Neuronal stem cell (in vitro differentiated cells): ENCODE data around the gene POU6F1.
A peak's percentile ranks its signal among the peaks of the same experiment; 100 is the strongest.

ENCODE experiments used
- DNase-seq: peaks from one replicate; pipeline ENCODE4 v3.0.0-alpha.2; 2013; ENCODE audit warnings: low spot score
- H2AFZ ChIP-seq: one replicate; pipeline ENCODE4 v1.6.1; 2013; ENCODE audit warnings: mild to moderate bottlenecking, low read length, inconsistent platforms
- H2AK5ac ChIP-seq: 2 replicates; pipeline ENCODE4 v1.6.1; 2013; ENCODE audit warnings: low read depth, mild to moderate bottlenecking, inconsistent platforms, low read length, moderate library complexity, mixed read lengths
- H2BK120ac ChIP-seq: 2 replicates; pipeline ENCODE4 v1.6.1; 2013; ENCODE audit warnings: low read depth, mild to moderate bottlenecking, inconsistent platforms, low read length, moderate library complexity, mixed read lengths
- H2BK12ac ChIP-seq: one replicate; pipeline ENCODE4 v1.6.1; 2013; ENCODE audit warnings: low read length, inconsistent platforms
- H2BK15ac ChIP-seq: 2 replicates; pipeline ENCODE4 v1.6.1; 2013; ENCODE audit warnings: mild to moderate bottlenecking, low read length, inconsistent platforms, mixed read lengths
- H2BK5ac ChIP-seq: one replicate; pipeline ENCODE4 v1.6.1; 2013; ENCODE audit warnings: inconsistent platforms, mild to moderate bottlenecking, low read length, moderate library complexity
- H3K14ac ChIP-seq: one replicate; pipeline ENCODE4 v1.6.1; 2013; ENCODE audit warnings: low read length, inconsistent platforms
- H3K18ac ChIP-seq: 2 replicates; pipeline ENCODE4 v1.6.1; 2013; ENCODE audit warnings: low read length, inconsistent platforms
- H3K23ac ChIP-seq: 2 replicates; pipeline ENCODE4 v1.6.1; 2013; ENCODE audit warnings: low read depth, mild to moderate bottlenecking, mixed read lengths, low read length, inconsistent platforms; ENCODE audit not compliant: poor library complexity
- H3K27ac ChIP-seq: replicated peaks from 3 replicates; pipeline ENCODE4 v1.5.1; 2013; ENCODE audit warnings: low read length, inconsistent platforms
- H3K27me3 ChIP-seq, 3 experiments: 2 replicates each; pipeline ENCODE4 v1.6.1; 2013; ENCODE audit warnings: low read length in 3 of 3, mild to moderate bottlenecking in 2 of 3, inconsistent platforms in 1 of 3, low read depth in 1 of 3, mixed read lengths in 1 of 3, moderate library complexity in 1 of 3; ENCODE audit not compliant: control insufficient read depth in 3 of 3, insufficient read depth in 3 of 3
- H3K36me3 ChIP-seq, 2 donors: replicated peaks in 1 of 2; 2 replicates each; pipeline ENCODE4 v1.6.1; 2013; ENCODE audit warnings: low read length in 2 of 2; ENCODE audit not compliant: control insufficient read depth in 2 of 2, insufficient read depth in 2 of 2
- H3K4ac ChIP-seq: 2 replicates; pipeline ENCODE4 v1.6.1; 2013; ENCODE audit warnings: inconsistent platforms, mild to moderate bottlenecking, low read length, moderate library complexity
- H3K4me1 ChIP-seq, 2 donors: 1 replicate in 1 of 2; 2 replicates in 1 of 2; pipeline ENCODE4 v1.6.1; 2013; ENCODE audit warnings: low read length in 2 of 2, low read depth in 1 of 2; ENCODE audit not compliant: control insufficient read depth in 2 of 2, insufficient read depth in 1 of 2
- H3K4me2 ChIP-seq: one replicate; pipeline ENCODE4 v1.6.1; 2013; ENCODE audit warnings: mild to moderate bottlenecking, low read length, inconsistent platforms; ENCODE audit not compliant: insufficient read depth, poor library complexity, severe bottlenecking
- H3K4me3 ChIP-seq, 2 donors: 2 replicates each; pipeline ENCODE4 v1.5.1; 2013; ENCODE audit warnings: low read length in 2 of 2, mild to moderate bottlenecking in 2 of 2, inconsistent platforms in 1 of 2, moderate library complexity in 1 of 2
- H3K79me1 ChIP-seq: one replicate; pipeline ENCODE4 v1.6.1; 2013; ENCODE audit warnings: low read depth, mild to moderate bottlenecking, inconsistent platforms, low read length, moderate library complexity
- H3K9ac ChIP-seq: one replicate; pipeline ENCODE4 v1.6.1; 2013; ENCODE audit warnings: mild to moderate bottlenecking, low read depth, low read length, inconsistent platforms; ENCODE audit not compliant: poor library complexity
- H3K9me3 ChIP-seq, 2 donors: replicated peaks in 1 of 2; 2 replicates each; pipeline versions ENCODE3 to v1.6.1; 2013; ENCODE audit warnings: low read length in 2 of 2, mild to moderate bottlenecking in 2 of 2, inconsistent platforms in 1 of 2, low read depth in 1 of 2, mixed read lengths in 1 of 2, moderate library complexity in 1 of 2; ENCODE audit not compliant: control insufficient read depth in 2 of 2, insufficient read depth in 1 of 2
- H4K8ac ChIP-seq: one replicate; pipeline ENCODE4 v1.6.1; 2013; ENCODE audit warnings: low read depth, mild to moderate bottlenecking, inconsistent platforms, low read length, moderate library complexity
- H4K91ac ChIP-seq: one replicate; pipeline ENCODE4 v1.6.1; 2013; ENCODE audit warnings: low read length, low read depth, mild to moderate bottlenecking, inconsistent platforms; ENCODE audit not compliant: poor library complexity
- WGBS, 2 donors: extraction: QIAGEN DNeasy Blood & Tissue Kit; methylation state at CpG; one replicate each; pipeline ENCODE4 v1.1.7; 2013; ENCODE audit warnings: missing lambda C conversion rate in 2 of 2, mixed read lengths in 1 of 2; ENCODE audit not compliant: insufficient read length in 2 of 2, insufficient replicate concordance in 1 of 2; ENCODE audit errors: extremely low coverage in 2 of 2; 5-methylcytosine and 5-hydroxymethylcytosine counted together

POU6F1 gene

GRCh38 chr12:51198568-51199365 is 19.1 kb downstream of the POU6F1 start:
- no peak overlapping the region for H2BK15ac ChIP-seq
- H4K8ac ChIP-seq, result no peak overlapping the region
- peaks cover 0 to 3% of the 10 kb centered on the region in 2 donors for H3K4me1 ChIP-seq

GRCh38 chr12:51197736-51198567 is 19.9 kb downstream of the POU6F1 start:
- peak overlapping the region; percentile 60 for H3K9ac ChIP-seq
- H3K79me1 ChIP-seq, result no peaks in the 10 kb centered on the region
- no peaks in the 10 kb centered on the region for H3K27me3 ChIP-seq
- H3K23ac ChIP-seq, result peak overlapping the region; percentile 73
- peaks cover 0 to 3% of the 10 kb centered on the region in 2 donors for H3K4me1 ChIP-seq
- H4K91ac ChIP-seq, result no peak overlapping the region
- no peak overlapping the region for H2AFZ ChIP-seq
- whole genome bisulfite sequencing, 2 donors, result no CpG with 5 or more reads among the region's 38 CpGs
- H2BK120ac ChIP-seq, result peak overlapping the region; percentile 87
- no peak overlapping the region for H3K27ac ChIP-seq
- peaks cover 0 to 2% of the 10 kb centered on the region in 2 donors for H3K9me3 ChIP-seq
- no peak overlapping the region for H3K4me2 ChIP-seq
- H2BK12ac ChIP-seq, result no peak overlapping the region
- no peak overlapping the region for H2BK5ac ChIP-seq
- no peak overlapping the region for H4K8ac ChIP-seq
- no peak overlapping the region for H3K4ac ChIP-seq
- H3K18ac ChIP-seq, result peak overlapping the region; percentile 38
- peak overlapping the region; percentile 82 for H3K14ac ChIP-seq
- H3K4me3 ChIP-seq, result no peak overlapping the region
- H2AK5ac ChIP-seq, result peak overlapping the region; percentile 63
- H2BK15ac ChIP-seq, result peak overlapping the region; percentile 21
- no peak for DNase-seq
- no peaks in the 10 kb centered on the region for H3K36me3 ChIP-seq

More at GRCh38 chr12:51198568-51199365, 19.1 kb downstream of the POU6F1 start:
- WGBS, 2 donors, result no CpG with 5 or more reads among the region's 16 CpGs
- H2BK120ac ChIP-seq, result no peak overlapping the region
- no peak overlapping the region for H2AK5ac ChIP-seq
- no peak overlapping the region for H4K91ac ChIP-seq
- H3K9me3 ChIP-seq, result peaks cover 0 to 2% of the 10 kb centered on the region in 2 donors
- no peaks in the 10 kb centered on the region for H3K79me1 ChIP-seq
- H3K36me3 ChIP-seq, result no peaks in the 10 kb centered on the region
- no peak overlapping the region for H3K4me3 ChIP-seq
- peak overlapping the region; percentile 31 for H3K18ac ChIP-seq
- peak overlapping the region; percentile 73 for H3K23ac ChIP-seq
- no peak for DNase-seq
- no peak overlapping the region for H2BK12ac ChIP-seq
- no peaks in the 10 kb centered on the region for H3K27me3 ChIP-seq
- H3K4ac ChIP-seq, result no peak overlapping the region
- H2BK5ac ChIP-seq, result peak overlapping the region; percentile 35
- H3K9ac ChIP-seq, result no peak overlapping the region
- H3K27ac ChIP-seq, result no peak overlapping the region
- H2AFZ ChIP-seq, result no peak overlapping the region
- H3K14ac ChIP-seq, result no peak overlapping the region
- no peak overlapping the region for H3K4me2 ChIP-seq

GRCh38 chr12:51196547-51196946 is 21.3 kb downstream of the POU6F1 start:
- Histone ChIP-seq H2AK5ac (no peak overlapping the region), H3K9ac (no peak overlapping the region), H3K27ac (no peak overlapping the region), H2BK5ac (no peak overlapping the region), H2BK15ac (no peak overlapping the region), H2AFZ (no peak overlapping the region), H3K4ac (no peak overlapping the region), H3K79me1 (no peaks in the 10 kb centered on the region), H3K14ac (peak overlapping the region; percentile 2), H4K8ac (no peak overlapping the region), H4K91ac (no peak overlapping the region), H2BK12ac (no peak overlapping the region), H3K36me3 (no peaks in the 10 kb centered on the region), H3K4me1 (peaks cover 0 to 3% of the 10 kb centered on the region in 2 donors), H3K9me3 (peaks cover 0 to 4% of the 10 kb centered on the region in 2 donors), H3K4me3 (no peak overlapping the region), H3K4me2 (no peak overlapping the region), H3K27me3 (no peaks in the 10 kb centered on the region), H2BK120ac (no peak overlapping the region), H3K23ac (no peak overlapping the region), H3K18ac (peak overlapping the region; percentile 82)
- no CpG with 5 or more reads among the region's 9 CpGs for WGBS, 2 donors
- no peak for DNase-seq

DNA sequence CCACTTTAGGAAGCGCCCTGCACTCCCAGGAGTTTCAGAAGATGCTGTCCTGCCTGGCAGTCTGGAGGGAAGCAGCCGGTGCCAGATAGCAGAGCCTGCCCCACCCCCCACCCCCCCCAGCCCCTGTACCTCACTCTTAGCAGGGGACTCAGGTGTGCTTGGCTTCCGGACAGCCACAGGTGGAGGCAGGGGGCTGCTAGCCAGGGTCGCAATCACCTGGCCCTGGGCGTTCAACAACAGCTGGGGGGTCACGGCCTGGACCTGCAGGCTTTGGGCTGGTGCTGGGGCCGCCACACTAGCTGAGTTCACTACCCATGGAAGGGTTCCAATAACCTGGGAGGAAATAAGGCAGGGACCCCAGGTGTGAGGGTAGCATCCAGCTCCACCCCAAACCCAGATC is 22.0 kb downstream of the POU6F1 start:
- peaks cover 0 to 4% of the 10 kb centered on the region in 2 donors for H3K9me3 ChIP-seq
- H2AK5ac ChIP-seq, result no peak overlapping the region
- H3K79me1 ChIP-seq, result no peaks in the 10 kb centered on the region
- H3K14ac ChIP-seq, result no peak overlapping the region
- H2BK12ac ChIP-seq, result no peak overlapping the region
- H3K27ac ChIP-seq, result no peak overlapping the region
- no peak overlapping the region for H3K18ac ChIP-seq
- H3K4me2 ChIP-seq, result no peak overlapping the region
- H3K9ac ChIP-seq, result no peak overlapping the region
- H2BK15ac ChIP-seq, result no peak overlapping the region
- no peak for DNase-seq
- no peak overlapping the region for H3K23ac ChIP-seq
- no peak overlapping the region for H2AFZ ChIP-seq
- H2BK5ac ChIP-seq, result no peak overlapping the region
- H3K36me3 ChIP-seq, result no peaks in the 10 kb centered on the region
- H4K8ac ChIP-seq, result no peak overlapping the region
- no CpG with 5 or more reads among the region's 7 CpGs for WGBS, 2 donors
- no peaks in the 10 kb centered on the region for H3K27me3 ChIP-seq
- no peak overlapping the region for H3K4me3 ChIP-seq
- no peak overlapping the region for H3K4ac ChIP-seq
- H2BK120ac ChIP-seq, result no peak overlapping the region
- H4K91ac ChIP-seq, result no peak overlapping the region
- peaks cover 0 to 3% of the 10 kb centered on the region in 2 donors for H3K4me1 ChIP-seq
